Ammon's horn (tissue), 1 donor: ENCODE measurements around the gene CBFA2T3.

ENCODE experiments used
- DNase-seq: peaks from one replicate; pipeline ENCODE4 v3.0.0-alpha.2; 2016; ENCODE audit warnings: low spot score

The CBFA2T3 gene

DNA sequence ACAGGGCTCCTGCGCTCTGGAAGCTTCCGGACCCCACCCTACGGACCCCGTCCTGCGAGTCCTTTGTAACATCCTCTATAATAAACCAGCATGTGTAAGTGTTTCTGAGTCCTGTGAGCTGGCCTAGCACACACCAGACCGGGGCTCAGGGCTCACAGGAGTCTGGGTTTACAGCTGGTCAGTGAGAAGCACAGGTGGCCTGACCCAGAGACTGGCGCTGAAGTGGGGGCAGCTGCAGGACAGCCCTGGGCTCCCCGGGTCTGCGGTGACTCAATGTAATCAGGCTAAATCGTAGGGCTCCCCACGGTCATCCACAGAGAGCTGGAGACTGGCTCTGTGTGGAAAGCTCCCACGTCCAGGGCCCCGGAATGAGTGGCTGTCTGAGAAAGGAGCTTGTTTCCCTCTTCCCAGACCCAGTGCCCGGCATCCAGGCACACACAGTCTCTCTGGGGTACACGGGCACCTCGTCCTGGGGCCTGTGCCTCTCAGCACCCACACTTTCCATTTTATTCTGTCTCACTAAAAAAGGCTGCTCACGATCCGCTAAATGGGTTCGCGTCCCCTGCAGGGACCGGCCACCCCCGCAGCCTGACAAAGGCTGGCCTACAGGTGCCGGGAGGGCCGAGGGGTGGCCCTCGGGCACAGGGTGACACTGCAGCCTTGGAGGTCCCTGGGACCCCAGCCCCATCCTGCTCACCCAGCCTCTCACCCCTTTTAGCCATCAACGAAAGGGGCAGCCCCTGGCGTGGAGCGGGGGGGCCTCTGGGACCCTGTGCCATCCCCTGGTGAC is 18.9 kb upstream of the CBFA2T3 start:
- DNase-seq: no peak

DNA sequence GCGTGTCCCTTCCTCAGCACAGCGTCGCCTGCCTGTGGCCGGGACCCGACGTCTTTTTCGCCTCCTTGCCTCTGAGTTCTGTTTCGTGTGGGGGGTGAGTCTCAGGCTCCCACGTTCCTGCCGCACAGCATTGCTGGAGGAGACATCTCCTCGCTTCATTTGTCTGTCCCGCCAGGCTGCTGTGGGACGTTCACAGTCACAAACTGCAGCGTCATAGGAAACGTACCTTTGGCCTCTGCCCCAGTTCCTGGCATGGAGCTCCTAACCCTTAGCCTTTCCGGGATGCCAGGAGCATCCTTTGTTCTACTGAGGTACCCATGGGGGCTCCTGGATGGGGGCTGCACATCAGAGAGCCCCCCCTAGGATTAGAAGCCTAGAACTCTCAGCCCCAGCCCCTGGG is 18.2 kb upstream of the CBFA2T3 start:
- DNase-seq: no peak

DNA sequence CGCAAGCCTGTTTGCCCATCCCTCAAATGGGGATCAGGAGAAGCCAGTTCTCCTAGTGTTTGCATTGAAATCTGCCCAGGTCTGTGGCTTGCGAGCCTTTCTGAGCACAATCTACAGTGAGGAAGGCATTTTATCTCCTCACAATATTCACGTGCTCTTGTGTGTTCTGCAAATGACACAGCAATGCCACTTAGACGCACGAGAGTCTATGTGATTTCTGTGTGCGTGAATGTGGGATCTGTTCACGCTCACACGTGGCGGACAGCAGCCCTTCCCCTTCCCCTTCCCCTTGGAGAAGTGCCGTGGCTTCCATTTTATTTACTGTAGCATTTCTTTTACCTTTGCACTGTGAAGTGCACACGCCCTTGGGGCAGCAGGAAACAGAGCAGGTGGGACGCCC is 17.7 kb upstream of the CBFA2T3 start:
- DNase-seq: no peak

DNA sequence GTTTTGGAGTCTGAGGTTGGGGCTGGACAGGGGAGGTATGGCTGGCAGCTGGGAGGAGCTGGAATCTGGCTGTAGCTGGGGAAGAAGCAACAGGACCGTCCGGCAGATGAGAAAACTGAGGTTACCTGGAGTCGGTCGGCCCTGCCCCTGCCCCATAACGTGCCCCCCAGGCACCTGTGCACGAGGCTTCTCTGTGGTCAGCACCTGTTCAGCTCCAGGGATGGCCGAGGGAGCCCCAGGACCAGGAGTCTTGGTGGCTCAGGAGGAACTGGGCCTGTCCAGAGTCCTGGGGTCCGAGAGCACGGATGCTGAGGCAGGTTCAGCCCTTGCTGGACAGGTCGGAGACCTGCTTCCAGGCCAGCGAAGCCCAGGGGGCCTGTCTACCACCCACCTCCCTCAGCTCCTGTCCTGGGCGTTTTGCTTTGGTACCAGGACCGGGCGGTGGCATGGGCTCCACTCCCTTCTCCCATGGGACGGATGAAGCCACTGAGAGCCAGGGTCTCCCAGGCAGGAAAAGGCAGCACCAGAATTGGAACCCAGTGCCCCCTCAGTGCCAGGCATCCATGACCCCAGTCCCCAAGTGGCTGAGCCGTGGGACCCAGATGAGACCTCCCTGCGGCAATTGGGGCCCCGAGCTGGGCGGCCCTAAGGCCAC is 17.1 kb upstream of the CBFA2T3 start:
- no peak for DNase-seq

DNA sequence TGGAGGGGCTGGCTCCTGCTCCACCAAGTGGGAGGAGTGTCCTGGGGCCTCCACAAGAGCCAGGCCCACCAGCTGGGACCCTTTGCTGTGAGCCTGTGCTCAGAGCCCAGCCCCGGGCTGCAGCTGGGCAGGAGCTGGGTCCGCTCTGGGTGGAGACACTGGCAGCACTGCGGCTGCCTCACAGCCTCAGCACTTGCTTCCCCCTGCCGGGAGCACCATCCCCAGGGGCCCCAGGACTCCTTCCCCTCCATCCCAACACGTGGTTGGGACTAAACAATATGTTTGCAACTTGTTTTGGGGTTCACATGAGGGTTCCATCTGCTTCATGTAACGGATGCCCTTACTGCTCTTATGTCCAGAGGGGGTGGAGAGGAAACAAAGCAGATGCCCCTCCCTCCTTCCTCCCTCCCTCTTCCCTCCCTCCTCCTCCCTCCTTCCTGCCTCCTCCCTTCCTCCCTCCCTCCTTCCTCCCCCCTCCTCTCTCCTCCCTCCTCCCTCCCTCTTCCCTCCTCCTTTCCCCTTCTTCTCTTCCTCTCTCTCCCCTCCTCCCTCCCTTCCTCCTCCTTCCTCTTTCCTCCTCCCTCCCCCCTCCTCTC is 16.3 kb upstream of the CBFA2T3 start:
- DNase-seq: no peak

DNA sequence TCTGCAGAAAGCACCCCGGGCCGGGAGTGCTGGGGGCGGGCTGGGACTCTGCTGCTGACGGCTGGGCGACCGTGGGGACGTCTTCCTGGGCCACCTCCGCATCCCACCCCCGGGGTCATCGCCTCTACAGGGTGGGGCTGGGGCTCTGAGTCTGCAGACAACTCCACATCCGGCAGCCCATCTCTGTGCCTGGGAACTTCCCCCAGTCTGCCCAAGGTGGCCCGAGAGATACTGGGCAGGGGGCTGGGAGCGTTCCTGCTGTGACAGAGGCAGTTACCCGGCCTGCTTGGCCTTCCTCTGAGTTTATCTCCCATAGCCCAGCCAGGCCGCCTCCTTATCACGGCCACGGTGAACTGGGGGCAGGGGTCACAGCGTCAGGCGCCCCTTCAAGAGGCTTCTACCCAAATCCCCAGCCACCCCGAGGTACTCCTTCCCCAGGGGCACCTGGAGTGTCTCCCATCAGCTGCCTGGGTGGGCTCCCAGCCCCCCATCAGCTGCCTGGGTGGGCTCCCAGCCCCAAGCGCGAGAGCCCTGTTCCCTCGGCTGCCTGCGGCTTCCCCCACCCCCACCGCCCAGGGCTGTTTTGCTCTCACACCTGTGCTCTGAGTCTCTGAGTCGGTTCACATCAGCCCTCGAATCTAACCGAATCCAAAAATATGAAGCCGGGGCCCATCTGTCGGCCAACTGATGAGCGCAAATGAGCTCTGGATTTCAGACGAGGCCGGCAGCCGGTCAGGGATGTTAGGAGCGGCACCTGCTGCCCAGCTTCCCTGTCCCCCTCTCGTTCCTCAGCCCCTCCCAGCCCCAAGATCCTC is 15.6 kb upstream of the CBFA2T3 start:
- DNase-seq: no peak

DNA sequence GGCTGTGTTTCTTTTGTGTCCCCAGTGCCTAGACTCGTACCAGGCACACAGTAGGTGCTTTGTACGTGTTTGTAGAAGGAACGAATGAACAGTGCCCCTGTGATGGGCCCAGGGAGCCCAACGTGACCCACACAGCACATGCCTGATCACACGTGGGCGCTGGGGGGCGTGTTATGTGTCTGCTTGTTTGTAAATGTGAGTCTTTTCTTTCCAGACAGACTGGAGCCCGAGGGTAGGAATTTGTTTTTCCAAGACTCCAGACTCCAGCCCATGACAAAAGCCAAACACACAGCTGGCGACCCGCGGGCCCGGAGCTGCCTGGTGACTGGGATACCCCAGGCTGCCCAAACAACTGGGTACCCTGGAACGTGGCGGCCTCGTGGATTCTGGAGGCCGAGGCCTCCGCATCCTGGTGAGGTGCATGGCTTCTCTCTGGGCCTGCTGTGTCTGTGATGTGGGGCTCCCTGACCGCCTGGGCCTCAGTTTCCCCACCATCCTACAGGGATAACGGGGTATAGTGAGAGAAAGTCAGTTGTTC is 14.9 kb upstream of the CBFA2T3 start:
- DNase-seq: no peak

DNA sequence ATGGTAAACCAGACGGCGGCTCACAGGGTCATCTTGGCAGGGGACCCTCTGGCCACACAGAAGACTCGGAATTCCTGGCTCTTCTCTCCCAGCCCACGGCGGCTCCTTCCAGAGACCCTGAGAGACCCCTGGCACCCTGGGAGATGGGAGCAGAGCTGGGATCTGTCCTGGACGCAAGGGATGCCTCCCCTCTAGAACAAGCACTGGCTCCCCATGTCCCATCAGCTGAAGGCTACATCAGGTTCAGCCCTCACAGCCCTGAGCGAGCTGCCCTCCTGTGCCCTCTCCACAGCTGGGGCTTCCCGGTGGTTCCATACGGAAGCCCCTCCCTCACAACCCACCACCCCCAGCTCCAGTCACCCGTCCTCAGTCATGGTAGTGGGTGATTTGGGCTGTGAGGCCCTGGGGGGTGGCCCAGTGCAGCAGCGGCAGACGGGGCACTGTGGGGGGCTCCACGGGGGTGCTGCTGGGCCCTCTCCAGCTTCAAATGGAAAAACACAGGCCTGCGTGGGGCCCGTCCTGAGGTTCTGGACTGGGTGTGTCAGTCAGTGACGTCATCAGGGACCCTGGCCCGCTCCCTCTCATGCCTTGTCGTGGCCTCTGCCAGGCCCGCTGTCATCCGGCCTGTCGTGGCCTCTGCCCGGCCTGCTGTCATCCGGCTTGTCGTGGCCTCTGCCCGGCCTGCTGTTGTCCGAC is 13.0 kb upstream of the CBFA2T3 start:
- no peak for DNase-seq

DNA sequence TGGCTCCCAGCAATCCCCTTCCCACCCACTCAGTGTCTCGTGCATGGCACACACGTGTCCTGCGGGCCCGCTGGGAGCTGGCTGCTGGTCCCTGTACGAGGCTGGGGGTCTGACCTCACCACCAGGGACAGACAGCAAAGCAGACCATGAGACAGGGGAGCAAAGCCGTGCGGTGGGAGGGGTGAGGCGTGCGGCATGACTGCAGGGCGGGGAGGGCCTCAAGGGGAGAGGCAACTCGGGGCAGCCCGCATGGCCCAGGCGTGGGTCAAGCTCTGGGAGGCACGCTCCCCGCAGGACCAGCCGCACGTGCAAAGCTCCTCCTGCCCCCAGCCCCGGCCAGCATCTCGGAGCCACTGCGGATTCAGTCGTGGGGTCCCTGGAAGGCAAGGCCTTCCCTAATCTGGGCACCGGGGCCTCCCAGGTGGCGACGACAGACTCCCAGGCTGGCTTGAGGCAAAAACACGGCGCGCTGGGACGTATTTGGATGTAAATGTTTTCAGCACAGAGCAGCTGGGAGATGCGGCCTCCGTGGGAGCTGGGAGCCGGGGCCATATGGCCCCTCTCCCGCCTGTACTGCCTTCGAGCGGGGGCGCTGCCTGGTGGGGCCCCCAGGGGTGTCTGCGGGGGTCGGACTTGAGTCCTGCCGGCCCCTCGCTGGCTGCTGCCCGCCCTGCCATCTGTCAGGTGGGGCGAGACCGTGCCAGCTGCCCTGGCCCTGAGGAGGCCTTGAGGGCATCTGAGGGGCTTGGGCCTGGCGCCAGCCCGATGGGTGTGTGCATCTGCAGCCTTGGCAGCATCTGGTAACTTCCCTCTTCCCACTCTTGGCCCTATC is 12.2 kb upstream of the CBFA2T3 start:
- no peak for DNase-seq

DNA sequence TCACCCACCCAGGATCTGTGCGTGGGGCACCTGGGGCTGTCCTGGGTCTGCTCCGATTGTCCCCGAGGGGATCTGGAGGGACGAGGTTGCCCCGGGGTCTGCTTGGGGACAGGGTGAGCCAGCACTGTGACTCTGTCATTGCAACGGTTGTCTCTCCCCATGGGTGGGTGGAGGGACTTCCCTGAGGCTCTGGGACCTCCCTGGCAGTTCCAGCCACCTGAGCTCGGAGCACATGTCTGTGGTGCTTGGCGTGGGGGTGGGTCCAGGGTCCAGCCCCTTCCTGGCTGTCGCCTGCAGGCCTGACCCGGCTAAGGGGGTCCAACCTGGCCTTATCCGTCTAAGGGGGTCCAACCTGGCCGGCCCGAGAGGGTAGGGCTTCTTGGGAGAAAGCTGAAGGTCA is 8.5 kb upstream of the CBFA2T3 start:
- DNase-seq: no peak

DNA sequence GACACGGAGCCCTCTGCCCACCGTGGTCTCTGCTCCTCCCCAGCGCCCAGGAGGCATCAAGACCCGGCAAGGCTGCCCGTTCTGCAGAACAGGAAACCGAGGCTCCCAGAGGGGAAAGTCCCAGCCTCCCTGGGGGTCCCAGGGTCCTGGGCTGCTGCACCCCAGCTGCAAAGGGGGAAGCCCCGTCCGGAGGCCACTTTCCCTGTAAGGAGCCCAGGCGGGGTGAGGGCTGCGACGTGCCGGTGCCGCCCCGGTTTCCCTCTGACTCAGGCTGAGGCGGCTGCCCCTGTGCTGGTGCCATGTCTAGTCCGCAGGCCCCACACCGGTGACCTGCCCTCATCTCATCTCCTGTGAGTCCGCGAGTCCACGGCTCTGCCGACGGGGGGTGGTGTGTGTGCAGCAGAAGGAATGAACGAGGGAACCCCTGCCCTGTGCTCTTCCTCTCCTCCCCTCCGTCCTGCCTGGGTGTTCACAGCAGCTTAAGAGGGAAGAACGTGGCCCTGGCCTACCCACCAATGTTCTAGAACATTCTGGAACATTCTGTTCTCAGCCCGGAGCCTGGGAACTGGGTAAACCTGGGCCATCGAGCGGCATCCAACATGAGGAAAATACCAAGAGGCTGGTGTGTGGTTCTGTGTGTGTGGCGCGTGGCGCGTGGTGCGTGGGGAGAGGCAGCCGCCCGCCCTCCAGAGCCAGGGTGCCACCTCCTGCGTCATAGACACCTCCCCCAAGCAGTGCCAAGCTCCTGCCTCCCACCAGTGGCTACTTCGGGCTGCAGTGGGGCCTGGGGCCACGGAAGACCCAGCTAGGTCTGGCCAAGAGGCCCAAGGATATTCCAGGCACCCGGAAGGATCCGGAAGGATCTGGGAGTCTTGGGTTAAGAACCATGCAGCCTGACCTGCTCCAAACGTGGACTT is 7.0 kb upstream of the CBFA2T3 start:
- DNase-seq: no peak

DNA sequence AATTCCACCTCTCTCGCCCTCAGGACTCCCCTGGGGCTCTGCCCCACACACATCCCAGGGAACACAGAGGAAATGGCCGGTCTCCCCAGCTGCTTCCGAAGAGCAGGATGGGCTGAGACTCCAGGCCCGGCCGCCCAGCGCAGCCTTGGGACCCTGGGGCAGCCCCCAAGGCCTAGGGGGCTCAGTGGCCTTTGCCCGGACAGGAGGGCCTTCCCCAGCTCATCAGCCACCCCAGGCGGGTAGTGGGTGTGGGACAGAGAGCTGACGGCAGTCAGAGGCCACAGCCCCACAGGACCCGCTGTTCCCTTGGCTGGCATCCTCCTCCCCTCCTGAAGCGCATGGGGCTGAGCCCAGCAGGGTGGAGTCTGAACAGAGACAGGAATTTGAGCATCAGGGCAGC is 6.2 kb upstream of the CBFA2T3 start:
- no peak for DNase-seq

DNA sequence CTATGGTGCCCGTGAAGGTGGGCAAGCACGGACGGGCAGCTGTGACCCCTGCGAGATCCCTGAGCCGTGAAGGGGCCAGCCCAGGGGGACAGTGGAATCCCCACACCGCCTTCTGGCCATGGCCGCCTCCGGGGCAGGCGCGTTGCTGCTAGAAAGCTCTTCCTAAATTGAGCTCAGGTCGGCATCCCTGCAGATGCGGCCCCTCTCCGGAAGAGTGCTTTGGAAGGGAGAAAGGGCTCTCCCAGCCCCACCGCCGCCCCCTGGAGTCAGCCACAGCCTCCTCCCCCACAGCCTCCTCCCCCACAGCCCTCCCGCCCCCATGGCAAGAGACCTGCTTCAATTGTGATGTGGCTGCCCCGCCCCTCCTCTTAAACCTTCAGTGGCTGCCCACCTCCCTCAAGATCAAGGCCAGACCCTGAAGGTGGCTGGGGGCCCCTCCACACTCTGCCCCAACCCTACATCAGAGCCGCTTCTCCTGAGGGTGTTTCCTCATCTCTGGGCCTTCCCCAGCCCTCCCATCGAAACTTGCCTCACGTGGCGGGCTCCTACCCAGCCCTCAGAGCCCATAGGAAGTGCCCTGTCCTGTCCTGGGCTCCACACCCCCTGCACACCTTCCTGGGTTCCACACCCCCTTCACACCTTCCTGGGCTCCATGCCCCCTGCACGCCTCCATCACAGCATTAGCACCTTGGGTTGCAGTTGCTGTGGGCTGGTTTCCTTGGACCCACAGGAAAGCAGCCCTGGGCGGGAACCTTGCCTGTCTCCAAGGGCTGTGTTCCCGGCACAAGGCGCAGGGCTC is 5.5 kb upstream of the CBFA2T3 start:
- no peak for DNase-seq

DNA sequence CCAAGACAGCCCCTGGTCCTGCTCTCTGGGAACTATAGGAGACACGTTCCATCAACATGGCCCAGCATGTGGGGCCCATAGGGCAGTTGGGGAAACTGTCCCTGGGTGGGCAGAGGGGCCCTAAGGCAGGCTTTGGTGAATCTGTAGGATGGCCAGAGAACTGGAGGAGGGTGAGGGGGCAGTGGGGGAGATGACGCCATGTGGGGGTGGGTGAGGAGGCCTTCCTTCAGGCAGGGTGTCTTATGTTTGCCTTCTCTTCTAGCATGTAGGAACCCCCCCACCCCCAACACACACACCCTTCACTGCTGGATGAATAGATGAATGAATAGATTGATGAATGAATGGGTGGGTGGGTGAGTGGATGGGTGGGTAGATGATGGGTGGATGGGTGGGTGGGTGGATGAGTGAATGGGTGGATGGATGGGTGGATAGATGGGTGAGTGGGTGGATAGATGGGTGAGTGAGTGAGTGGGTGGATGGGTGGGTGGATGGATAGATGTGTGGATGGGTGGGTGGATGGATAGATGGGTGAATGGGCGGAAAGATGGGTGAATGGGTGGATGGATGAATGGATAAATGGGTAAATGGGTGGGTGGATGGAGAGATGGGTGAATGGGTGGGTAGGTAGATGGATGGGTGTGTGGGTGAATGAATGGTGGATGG is 2.5 kb upstream of the CBFA2T3 start:
- no peak for DNase-seq

DNA sequence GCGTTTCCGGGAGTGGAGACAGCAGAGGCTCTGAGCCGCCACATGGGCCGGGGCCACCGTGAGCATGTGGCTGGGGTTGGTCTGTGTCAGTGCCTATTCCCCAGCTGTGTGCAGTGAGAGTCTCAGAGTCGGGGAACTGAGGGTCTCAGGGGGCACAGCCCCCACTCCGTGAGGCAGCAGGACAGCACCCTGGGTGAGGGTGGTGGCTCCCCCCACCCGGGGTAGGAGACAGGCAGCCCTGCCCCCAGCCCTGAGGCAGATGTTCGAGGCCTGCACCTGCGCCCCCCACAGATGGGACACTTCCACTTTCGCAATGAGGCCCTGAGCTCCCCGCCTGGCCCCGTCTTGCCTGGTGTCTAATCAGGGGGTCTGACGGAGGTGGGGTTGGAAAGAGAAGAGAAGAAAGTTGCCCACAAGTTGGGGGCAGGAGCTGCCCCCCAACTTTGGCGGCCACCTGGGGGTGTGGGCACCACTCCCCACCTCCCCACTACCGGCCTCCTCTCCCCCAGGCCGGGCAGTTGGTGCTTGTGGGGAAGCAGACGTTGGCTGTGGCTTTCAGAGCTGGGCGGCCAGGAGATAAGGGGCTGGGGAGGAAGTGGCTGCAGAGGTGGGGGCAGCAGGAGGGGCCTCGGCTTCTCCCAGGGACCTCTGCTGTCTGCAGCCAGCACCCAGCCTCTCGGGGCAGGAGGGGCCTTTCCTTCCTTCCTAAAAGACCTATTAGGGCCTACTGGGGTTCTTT is 1.8 kb upstream of the CBFA2T3 start:
- peak; percentile 54 for DNase-seq

DNA sequence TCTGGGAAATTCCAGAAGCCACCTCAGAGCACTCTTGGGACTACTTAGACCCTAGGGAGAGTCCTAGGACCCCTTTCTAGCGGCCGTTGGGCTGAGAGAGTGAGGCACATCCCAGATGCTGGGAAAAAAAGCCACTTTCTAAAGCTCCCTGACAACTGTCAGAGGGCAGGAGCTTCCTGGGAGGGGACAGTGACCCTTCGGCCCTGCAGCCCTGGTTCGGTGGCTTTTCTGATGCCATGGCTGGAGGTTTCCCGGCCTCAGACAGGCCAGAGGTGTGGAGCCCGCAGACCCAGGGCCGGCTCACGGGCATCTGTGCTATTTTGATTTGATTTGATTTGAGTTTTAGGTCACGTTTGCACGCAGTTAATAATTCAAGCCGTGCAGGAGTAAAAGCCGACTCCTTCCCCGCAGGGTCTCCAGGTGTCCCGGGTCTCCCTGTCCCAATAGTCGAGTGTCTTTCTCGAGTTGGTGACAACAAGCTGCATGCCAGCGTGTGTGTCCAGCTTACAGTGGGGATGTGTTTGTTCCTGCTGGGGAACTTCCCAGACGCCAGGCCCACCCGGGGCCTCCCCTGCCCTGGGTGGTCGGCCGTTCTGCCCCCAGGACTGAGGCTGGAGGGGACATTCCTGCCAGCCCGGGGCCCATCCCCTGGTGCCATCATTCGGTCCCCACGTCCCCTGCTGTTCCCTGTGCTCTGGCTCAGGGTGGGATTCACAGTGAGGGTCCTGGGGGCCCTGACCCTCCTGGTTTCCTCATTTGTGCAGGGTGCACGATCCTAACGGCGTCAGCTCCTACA is 1.0 kb upstream of the CBFA2T3 start:
- no peak for DNase-seq
